ENCODE measurements around the gene MRPL24. TPM values are rescaled to one million over a fixed set of nuclear protein-coding genes. Genes with fewer than 3 reads are reported as not detected.

Gene MRPL24
- total and polyA plus RNA-seq, 2 of the 13 experiments (the other 11 are each of a cell fraction or from before 2014, with no cell fraction given), result 38.1 to 42.9 TPM

GRCh38 chr1:156689035-156689952 lies 51.6 kb downstream of the MRPL24 start (continued):
- TF ChIP-seq ZNF512B (CRISPR knock-in tag; IDR thresholded peaks at IDR 0.05; ENCODE audit: borderline replicate concordance) (no peak), NONO (IDR thresholded peaks at IDR 0.05) (no peak), NONO (CRISPR knock-in tag; conservative IDR thresholded peaks at IDR 0.05) (peak; percentile 23; the same call in 1 of the 2 replicates), ARHGAP35 (CRISPR knock-in tag; IDR thresholded peaks at IDR 0.05; ENCODE audit: borderline replicate concordance) (no peak), YY1 (IDR thresholded peaks at IDR 0.05; ENCODE audit: insufficient read depth, insufficient replicate concordance, low read depth, low read length) (no peak), HDAC2 (CRISPR knock-in tag; IDR thresholded peaks at IDR 0.05) (0 out of 2 replicates have a peak, but pooled peaks have one; percentile 55), ZNF580 (CRISPR knock-in tag; IDR thresholded peaks at IDR 0.05; ENCODE audit: borderline replicate concordance, low read depth) (peak; percentile 3; the same call in 1 of the 2 replicates), ATF3 (CRISPR knock-in tag; IDR thresholded peaks at IDR 0.05) (no peak), MAX (IDR thresholded peaks at IDR 0.05) (no peak), KDM4B (CRISPR knock-in tag; IDR thresholded peaks at IDR 0.05) (no peak), ZNF615 (CRISPR knock-in tag; IDR thresholded peaks at IDR 0.05; ENCODE audit: borderline replicate concordance) (no peak), SKI (IDR thresholded peaks at IDR 0.05; ENCODE audit: partially characterized antibody) (no peak), BRCA1 (CRISPR knock-in tag; IDR thresholded peaks at IDR 0.05) (no peak), POLR2AphosphoS2 (IDR thresholded peaks at IDR 0.05; ENCODE audit: low read depth, low read length) (no peak), DBP (CRISPR knock-in tag; IDR thresholded peaks at IDR 0.05; ENCODE audit: not compliant biosample characterization) (no peak), FOXP4 (CRISPR knock-in tag; IDR thresholded peaks at IDR 0.05) (no peak), ZNF670 (CRISPR knock-in tag; IDR thresholded peaks at IDR 0.05; ENCODE audit: borderline replicate concordance) (no peak), PLSCR1 (CRISPR knock-in tag; IDR thresholded peaks at IDR 0.05; ENCODE audit: borderline replicate concordance) (no peak), KDM6A (CRISPR knock-in tag; IDR thresholded peaks at IDR 0.05; ENCODE audit: low read depth) (no peak), KLF16 (CRISPR knock-in tag; IDR thresholded peaks at IDR 0.05) (peak in 1 of 2 experiments; percentile 41; a peak in 1 of 4 replicates)

Data from HepG2 (cell line).